Prostate gland (tissue), 2 donors: ENCODE results near the gene ZG16.

Experiments used
- CTCF ChIP-seq, 4 experiments: fragments of 200-600 bp in 2 of 4; fragments of 450-650 bp in 2 of 4; sonication (generic) in 2 of 4; IDR thresholded peaks; 1 replicate in 3 of 4; 2 replicates in 1 of 4; pipeline ENCODE4 v1.5.1; 2016 to 2019; ENCODE audit warnings: antibody characterized with exemption in 4 of 4, mild to moderate bottlenecking in 2 of 4, moderate library complexity in 2 of 4
- POLR2A ChIP-seq: fragments of 450-650 bp; IDR thresholded peaks from one replicate; pipeline ENCODE4 v1.6.1; 2016; ENCODE audit warnings: antibody characterized with exemption, mild to moderate bottlenecking

DNA sequence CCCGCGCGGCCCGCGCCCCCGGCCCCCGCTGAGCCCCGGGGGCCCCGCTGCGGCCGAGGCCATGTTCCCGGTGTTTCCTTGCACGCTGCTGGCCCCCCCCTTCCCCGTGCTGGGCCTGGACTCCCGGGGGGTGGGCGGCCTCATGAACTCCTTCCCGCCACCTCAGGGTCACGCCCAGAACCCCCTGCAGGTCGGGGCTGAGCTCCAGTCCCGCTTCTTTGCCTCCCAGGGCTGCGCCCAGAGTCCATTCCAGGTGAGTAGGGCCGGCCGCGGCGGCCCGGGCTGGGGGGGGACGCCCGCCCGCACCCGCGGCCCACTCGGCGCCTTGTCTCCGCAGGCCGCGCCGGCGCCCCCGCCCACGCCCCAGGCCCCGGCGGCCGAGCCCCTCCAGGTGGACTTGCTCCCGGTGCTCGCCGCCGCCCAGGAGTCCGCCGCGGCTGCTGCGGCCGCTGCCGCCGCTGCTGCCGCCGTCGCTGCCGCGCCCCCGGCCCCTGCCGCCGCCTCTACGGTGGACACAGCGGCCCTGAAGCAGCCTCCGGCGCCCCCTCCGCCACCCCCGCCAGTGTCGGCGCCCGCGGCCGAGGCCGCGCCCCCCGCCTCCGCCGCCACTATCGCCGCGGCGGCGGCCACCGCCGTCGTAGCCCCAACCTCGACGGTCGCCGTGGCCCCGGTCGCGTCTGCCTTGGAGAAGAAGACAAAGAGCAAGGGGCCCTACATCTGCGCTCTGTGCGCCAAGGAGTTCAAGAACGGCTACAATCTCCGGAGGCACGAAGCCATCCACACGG, 28.8 kb downstream of the ZG16 start:
- TF ChIP-seq CTCF (IDR thresholded peaks at IDR 0.05) = no peak
- TF ChIP-seq POLR2A = no peak
